Esophagus muscularis mucosa (tissue), 4 donors: ENCODE measurements around the gene ARHGAP32. TPM values are rescaled to one million over a fixed set of nuclear protein-coding genes. Genes with fewer than 3 reads are reported as not detected.

Source experiments
- DNase-seq: peaks from one replicate; pipeline ENCODE4 v3.0.0-alpha.2; 2017; ENCODE audit errors: extremely low spot score
- H3K27ac ChIP-seq, 4 donors: fragments of 200-600 bp; sonication (generic); replicated peaks in 1 of 4; 1 replicate in 3 of 4; 2 replicates in 1 of 4; pipeline ENCODE4 v1.5.1; 2016 to 2019; ENCODE audit warnings: mild to moderate bottlenecking in 1 of 4
- H3K27me3 ChIP-seq, 4 donors: fragments of 200-600 bp; sonication (generic); one replicate each; pipeline versions ENCODE4 v1.5.1 to v1.6.0; 2016 to 2019
- H3K36me3 ChIP-seq, 4 donors: fragments of 200-600 bp; sonication (generic); one replicate each; pipeline ENCODE4 v1.5.1; 2016 to 2019
- H3K4me1 ChIP-seq, 4 donors: fragments of 200-600 bp; sonication (generic); one replicate each; pipeline ENCODE4 v1.5.1; 2016 to 2019
- H3K4me3 ChIP-seq, 4 donors: fragments of 200-600 bp; sonication (generic); 1 replicate in 2 of 4; 2 replicates in 2 of 4; pipeline ENCODE4 v1.5.1; 2016 to 2019; ENCODE audit warnings: mild to moderate bottlenecking in 4 of 4, moderate library complexity in 1 of 4
- H3K9me3 ChIP-seq, 4 donors: fragments of 200-600 bp; sonication (generic); 1 replicate in 3 of 4; 2 replicates in 1 of 4; pipeline ENCODE4 v1.5.1; 2016 to 2019
- CTCF ChIP-seq, 3 experiments: fragments of 200-600 bp in 2 of 3; fragments of 450-650 bp in 1 of 3; sonication (generic) in 2 of 3; IDR thresholded peaks; one replicate each; pipeline ENCODE4 v1.5.1; 2017 to 2019; ENCODE audit warnings: antibody characterized with exemption in 3 of 3, mild to moderate bottlenecking in 2 of 3, moderate library complexity in 1 of 3
- EP300 ChIP-seq: sonication (generic); formaldehyde crosslinking; IDR thresholded peaks from one replicate; pipeline ENCODE4 v1.6.1; 2017; ENCODE audit warnings: antibody characterized with exemption
- POLR2A ChIP-seq: fragments of 450-650 bp; IDR thresholded peaks from one replicate; pipeline ENCODE4 v1.6.1; 2017; ENCODE audit warnings: antibody characterized with exemption, moderate library complexity, mild to moderate bottlenecking, low read depth
- POLR2AphosphoS5 ChIP-seq, 2 donors: sonication (generic); formaldehyde crosslinking; IDR thresholded peaks; one replicate each; pipeline ENCODE4 v1.6.1; 2017; ENCODE audit warnings: antibody characterized with exemption in 2 of 2
- WGBS: methylation state at CpG from one replicate; pipeline ENCODE4 v1.1.5; 2018; 5-methylcytosine and 5-hydroxymethylcytosine counted together
- intact Hi-C: fragments of 100-400 bp; cut with DNase I; formaldehyde crosslinking; loops from one replicate; pipeline ENCODE4 v1.15.1; 2023
- total RNA-seq, 4 donors: library from RNA; depleted of rRNA; stranded (reverse); fragments of >200 nt; gene quantifications; one replicate each; pipeline versions ENCODE4 v1.1.0 to v1.2.1, GENCODE V29; 2016

ARHGAP32 gene
- total RNA-seq, 4 donors from 2014 or later: 11.9 to 17.0 (median 15.8) TPM

DNA sequence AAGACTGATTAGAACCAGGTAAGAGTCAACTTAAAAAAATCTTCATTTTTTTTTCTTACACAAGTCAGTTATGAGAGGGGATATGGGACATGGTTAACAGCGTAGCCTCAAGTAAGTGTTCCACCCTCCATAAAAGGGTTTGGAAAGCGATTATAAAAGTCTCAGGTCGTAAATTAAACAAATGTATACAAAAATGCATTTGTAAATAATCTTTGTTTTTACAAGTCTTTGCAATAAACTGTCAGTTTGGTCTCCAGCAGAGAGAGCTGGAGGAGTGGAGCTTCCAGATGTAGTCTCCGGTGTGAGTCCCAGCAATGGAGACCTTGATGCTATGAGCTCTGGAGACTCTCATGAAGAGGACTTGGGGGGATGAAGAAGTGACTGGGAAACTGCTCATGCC, 149.6 kb downstream of the ARHGAP32 start:
- Histone ChIP-seq H3K9me3 (no peaks in the 10 kb centered on the region), H3K4me1 (no peaks in the 10 kb centered on the region), H3K27ac (no peak overlapping the region), H3K36me3 (peaks cover 0 to 4% (median 0%) of the 10 kb centered on the region in 4 donors), H3K27me3 (no peaks in the 10 kb centered on the region), H3K4me3 (no peak overlapping the region)
- no peak for DNase-seq
- WGBS: 97% methylated on average over 4 of the region's 4 CpGs
- TF ChIP-seq POLR2A: no peak
- TF ChIP-seq EP300: no peak
- no peak for TF ChIP-seq CTCF (IDR thresholded peaks at IDR 0.05)
- no peak for TF ChIP-seq POLR2AphosphoS5 (IDR thresholded peaks at IDR 0.05)
- intact Hi-C loops: no loop called here

DNA sequence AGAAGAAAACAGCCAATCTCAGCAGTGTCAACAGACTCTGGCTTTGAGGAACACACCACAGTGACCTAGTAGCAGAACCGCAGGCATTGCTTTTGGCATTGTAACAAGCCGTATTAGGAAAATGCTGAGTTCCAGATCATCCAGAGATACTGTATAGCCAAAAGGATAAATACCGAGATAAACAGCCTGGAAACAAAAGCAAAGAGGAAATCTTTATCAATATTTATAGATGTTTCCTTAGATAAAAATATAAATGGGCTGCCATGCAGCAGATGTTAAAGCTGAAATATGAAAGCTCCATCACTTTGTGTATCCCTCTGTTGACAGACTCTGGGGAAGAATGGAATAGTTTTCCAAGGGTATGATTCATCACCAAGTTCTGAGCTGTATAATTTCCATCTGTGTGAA, 150.5 kb downstream of the ARHGAP32 start:
- 69% methylated on average over 3 of the region's 3 CpGs for WGBS
- no peak for DNase-seq
- H3K27ac ChIP-seq: no peak overlapping the region
- no peaks in the 10 kb centered on the region for H3K27me3 ChIP-seq
- H3K36me3 ChIP-seq: peaks cover 0 to 4% (median 0%) of the 10 kb centered on the region in 4 donors
- intact Hi-C loops: no loop called here
- no peak overlapping the region for H3K4me3 ChIP-seq
- H3K9me3 ChIP-seq: no peaks in the 10 kb centered on the region
- no peaks in the 10 kb centered on the region for H3K4me1 ChIP-seq
- TF ChIP-seq POLR2A: no peak
- TF ChIP-seq CTCF (IDR thresholded peaks at IDR 0.05): no peak
- no peak for TF ChIP-seq EP300

DNA sequence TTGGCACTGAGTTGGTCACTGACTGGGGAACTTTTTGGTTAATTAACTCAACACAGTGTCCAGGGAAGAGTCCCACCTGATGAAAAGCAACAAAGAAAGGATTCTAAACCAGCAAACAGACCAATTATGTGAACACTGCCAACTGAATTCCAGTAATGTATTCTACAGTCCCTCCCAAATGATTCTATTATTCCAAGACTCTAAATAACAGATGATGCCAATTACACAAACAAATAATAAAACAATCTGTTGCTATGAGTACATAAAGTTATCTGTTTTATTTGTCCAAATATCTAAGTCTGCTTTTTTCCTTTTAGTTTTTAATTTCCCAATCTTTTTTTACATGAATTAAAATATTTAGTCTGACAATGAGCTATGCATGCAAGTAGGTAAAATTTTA, 151.2 kb downstream of the ARHGAP32 start:
- Histone ChIP-seq H3K4me1 (no peaks in the 10 kb centered on the region), H3K9me3 (no peaks in the 10 kb centered on the region), H3K36me3 (peaks cover 0 to 4% (median 0%) of the 10 kb centered on the region in 4 donors), H3K27me3 (no peaks in the 10 kb centered on the region), H3K27ac (no peak overlapping the region), H3K4me3 (no peak overlapping the region)
- DNase-seq: no peak
- TF ChIP-seq EP300: no peak
- TF ChIP-seq CTCF (IDR thresholded peaks at IDR 0.05): no peak
- intact Hi-C loops: no loop called here

DNA sequence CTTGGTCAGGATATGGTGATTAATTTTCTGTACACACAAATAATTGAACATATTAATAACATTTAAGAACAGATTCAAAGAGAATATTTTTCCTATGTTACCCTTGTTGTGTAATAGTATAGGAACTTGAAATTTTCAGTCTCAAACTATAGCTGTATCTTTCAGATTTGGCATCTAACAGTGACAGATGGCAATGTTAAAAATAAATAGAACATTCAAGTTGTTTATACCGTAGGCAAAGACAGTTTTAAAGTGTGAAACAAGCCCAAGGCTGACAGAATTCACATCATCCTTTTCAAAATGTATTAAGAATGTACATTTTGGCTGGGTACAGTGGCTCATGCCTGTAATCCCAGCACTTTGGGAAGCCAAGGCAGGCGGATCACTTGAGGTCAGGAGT, 156.9 kb downstream of the ARHGAP32 start:
- intact Hi-C loops: no loop called here
- WGBS: 89% methylated on average over 2 of the region's 2 CpGs
- DNase-seq: no peak
- H3K27me3 ChIP-seq: no peaks in the 10 kb centered on the region
- H3K36me3 ChIP-seq: peaks cover 0 to 12% (median 4%) of the 10 kb centered on the region in 4 donors
- no peak overlapping the region for H3K4me3 ChIP-seq
- no peak for TF ChIP-seq POLR2A
- no peak for TF ChIP-seq EP300
- TF ChIP-seq CTCF (IDR thresholded peaks at IDR 0.05): no peak
- TF ChIP-seq POLR2AphosphoS5 (IDR thresholded peaks at IDR 0.05): no peak
- no peaks in the 10 kb centered on the region for H3K4me1 ChIP-seq
- H3K9me3 ChIP-seq: peaks cover 0 to 6% (median 2%) of the 10 kb centered on the region in 4 donors
- H3K27ac ChIP-seq: no peak overlapping the region

GRCh38 chr11:129034001-129034400, 158.1 kb downstream of the ARHGAP32 start:
- 93% methylated on average over 1 of the region's 1 CpG for WGBS
- H3K27ac ChIP-seq: no peak overlapping the region
- no peaks in the 10 kb centered on the region for H3K27me3 ChIP-seq
- H3K4me3 ChIP-seq: no peak overlapping the region
- TF ChIP-seq POLR2AphosphoS5 (IDR thresholded peaks at IDR 0.05) (no peak), CTCF (IDR thresholded peaks at IDR 0.05) (no peak), EP300 (no peak), POLR2A (no peak)
- no peak for DNase-seq
- peaks cover 0 to 6% (median 2%) of the 10 kb centered on the region in 4 donors for H3K9me3 ChIP-seq
- intact Hi-C loops: no loop called here
- H3K4me1 ChIP-seq: no peaks in the 10 kb centered on the region
- peaks cover 0 to 12% (median 4%) of the 10 kb centered on the region in 4 donors for H3K36me3 ChIP-seq
